H1 (cell line): Measurements from ENCODE around the gene ITPR1. TPM values are rescaled to one million over a fixed set of nuclear protein-coding genes. Genes with fewer than 3 reads are reported as not detected.

Experiments
- CTCF ChIA-PET: fragments of 300-600 bp; sonication (Branson Sonifier 250); formaldehyde crosslinking; loops from one replicate; lab custom pipeline; 2021; ENCODE audit not compliant: partially characterized antibody; lab: Charles Lee
- POLR2A ChIA-PET: fragments of 300-600 bp; sonication (Branson Sonifier 250); formaldehyde crosslinking; loops from one replicate; lab custom pipeline; 2021; ENCODE audit warnings: inconsistent platforms; ENCODE audit not compliant: partially characterized antibody; lab: Charles Lee
- DNase-seq, 2 experiments: peaks; one replicate each; pipeline versions ENCODE4 v3.0.0 to v3.0.0-alpha.2; 2010 to 2022; ENCODE audit warnings: low spot score in 2 of 2, low read depth in 1 of 2, mixed read lengths in 1 of 2
- FAIRE-seq: peaks from 2 replicates; lab custom pipeline; 2011; peaks lifted over from hg19 to GRCh38; lab: Jason Lieb, UNC
- H2AFZ ChIP-seq: 2 replicates; pipeline ENCODE4 v1.8.1; 2012; ENCODE audit warnings: low read length, inconsistent platforms
- H2AK5ac ChIP-seq: 2 replicates; pipeline ENCODE4 v1.6.1; 2013; ENCODE audit warnings: low read depth, low read length
- H2BK120ac ChIP-seq: replicated peaks from 2 replicates; pipeline ENCODE3; 2013; ENCODE audit warnings: low read depth, low read length, inconsistent platforms
- H2BK12ac ChIP-seq: 2 replicates; pipeline ENCODE4 v1.6.1; 2013; ENCODE audit warnings: low read depth, low read length
- H2BK15ac ChIP-seq: 2 replicates; pipeline ENCODE4 v1.6.1; 2013; ENCODE audit warnings: low read length
- H2BK20ac ChIP-seq: 2 replicates; pipeline ENCODE4 v1.6.1; 2013; ENCODE audit warnings: low read length
- H2BK5ac ChIP-seq: 2 replicates; pipeline ENCODE4 v1.6.1; 2013; ENCODE audit warnings: low read depth, low read length
- H3K14ac ChIP-seq: 2 replicates; pipeline ENCODE4 v1.6.1; 2013; ENCODE audit warnings: inconsistent platforms; ENCODE audit not compliant: insufficient read length
- H3K18ac ChIP-seq: 2 replicates; pipeline ENCODE4 v1.6.1; 2013; ENCODE audit warnings: low read length; ENCODE audit errors: extremely low read depth
- H3K23ac ChIP-seq: 2 replicates; pipeline ENCODE4 v1.6.1; 2013; ENCODE audit warnings: inconsistent platforms; ENCODE audit not compliant: insufficient read length
- H3K23me2 ChIP-seq: 2 replicates; pipeline ENCODE4 v1.6.1; 2013; ENCODE audit warnings: low read depth, low read length
- H3K27ac ChIP-seq: 2 replicates; pipeline ENCODE4 v1.6.1; 2011; ENCODE audit warnings: low read depth, low read length, inconsistent platforms
- H3K27me3 ChIP-seq, 4 experiments: replicated peaks in 1 of 4; 1 replicate in 1 of 4; 2 replicates in 3 of 4; pipeline versions ENCODE4 v1.6.1 to v1.8.1; 2011 to 2013; ENCODE audit warnings: low read length in 3 of 4, mild to moderate bottlenecking in 3 of 4, inconsistent platforms in 2 of 4, mixed read lengths in 2 of 4, moderate library complexity in 1 of 4; ENCODE audit not compliant: control insufficient read depth in 3 of 4, insufficient read depth in 3 of 4; ENCODE audit errors: extremely low read depth in 1 of 4
- H3K36me3 ChIP-seq, 4 experiments: 2 replicates each; pipeline versions ENCODE4 v1.6.1 to v1.8.1; 2011 to 2013; ENCODE audit warnings: mild to moderate bottlenecking in 4 of 4, low read length in 3 of 4, moderate library complexity in 2 of 4, control low read depth in 1 of 4, inconsistent platforms in 1 of 4; ENCODE audit not compliant: insufficient read depth in 4 of 4, control insufficient read depth in 2 of 4
- H3K4ac ChIP-seq: replicated peaks from 2 replicates; pipeline ENCODE3; 2013; ENCODE audit warnings: low read length, low read depth, mixed read lengths, inconsistent platforms; ENCODE audit not compliant: insufficient read length
- H3K4me1 ChIP-seq, 4 experiments: replicated peaks in 1 of 4; 1 replicate in 1 of 4; 2 replicates in 3 of 4; pipeline versions ENCODE4 v1.6.1 to v1.8.1; 2011 to 2013; ENCODE audit warnings: low read length in 3 of 4, inconsistent platforms in 2 of 4, mixed read lengths in 1 of 4; ENCODE audit not compliant: insufficient read depth in 4 of 4, control insufficient read depth in 3 of 4
- H3K4me2 ChIP-seq, 2 experiments: 2 replicates each; pipeline versions ENCODE4 v1.6.1 to v1.8.1; 2011 to 2013; ENCODE audit warnings: low read depth in 2 of 2, low read length in 2 of 2, control low read depth in 1 of 2, inconsistent platforms in 1 of 2, mild to moderate bottlenecking in 1 of 2; ENCODE audit not compliant: insufficient read depth in 1 of 2
- H3K4me3 ChIP-seq, 4 experiments: fragments of 200-600, 300-600 bp in 1 of 4; sonication (generic), shearing (Covaris generic), sonication (Bioruptor Twin) in 1 of 4; 2 replicates each; pipeline versions ENCODE4 v1.5.1 to v1.8.1; 2011 to 2016; ENCODE audit warnings: low read length in 4 of 4, low read depth in 3 of 4, control low read depth in 2 of 4, inconsistent platforms in 2 of 4, mild to moderate bottlenecking in 2 of 4, mixed read lengths in 1 of 4, moderate library complexity in 1 of 4; ENCODE audit not compliant: insufficient read depth in 2 of 4; ENCODE audit errors: extremely low read depth in 1 of 4
- H3K56ac ChIP-seq: replicated peaks from 2 replicates; pipeline ENCODE3; 2013; ENCODE audit warnings: low read depth, mild to moderate bottlenecking, mixed read lengths, low read length, inconsistent platforms; ENCODE audit not compliant: insufficient read length
- H3K79me1 ChIP-seq: 2 replicates; pipeline ENCODE4 v1.6.1; 2013; ENCODE audit warnings: low read depth, low read length, control low read depth
- H3K79me2 ChIP-seq, 2 experiments: 2 replicates each; pipeline versions ENCODE4 v1.6.1 to v1.8.1; 2012 to 2013; ENCODE audit warnings: low read length in 2 of 2, mild to moderate bottlenecking in 2 of 2, inconsistent platforms in 1 of 2; ENCODE audit not compliant: insufficient read depth in 2 of 2, control insufficient read depth in 1 of 2
- H3K9ac ChIP-seq, 4 experiments: replicated peaks in 1 of 4; 1 replicate in 1 of 4; 2 replicates in 3 of 4; pipeline versions ENCODE4 v1.6.1 to v1.8.1; 2011 to 2013; ENCODE audit warnings: low read depth in 3 of 4, low read length in 3 of 4, control low read depth in 2 of 4, mild to moderate bottlenecking in 2 of 4, moderate library complexity in 2 of 4, inconsistent platforms in 1 of 4; ENCODE audit errors: extremely low read depth in 1 of 4
- H3K9me3 ChIP-seq, 2 experiments: 2 replicates each; pipeline versions ENCODE4 v1.6.1 to v1.8.1; 2012 to 2013; ENCODE audit warnings: mild to moderate bottlenecking in 2 of 2, moderate library complexity in 2 of 2, control low read depth in 1 of 2, inconsistent platforms in 1 of 2, low read depth in 1 of 2, low read length in 1 of 2, mixed read lengths in 1 of 2; ENCODE audit not compliant: insufficient read depth in 2 of 2
- H4K20me1 ChIP-seq, 2 experiments: replicated peaks in 1 of 2; 2 replicates each; pipeline versions ENCODE3 to v1.8.1; 2011 to 2013; ENCODE audit warnings: inconsistent platforms in 2 of 2, low read length in 2 of 2, mild to moderate bottlenecking in 1 of 2; ENCODE audit not compliant: insufficient read depth in 2 of 2, control insufficient read depth in 1 of 2
- H4K5ac ChIP-seq: 2 replicates; pipeline ENCODE4 v1.6.1; 2013; ENCODE audit warnings: low read length, low read depth, mixed read lengths, inconsistent platforms; ENCODE audit not compliant: insufficient read length
- H4K8ac ChIP-seq: 2 replicates; pipeline ENCODE4 v1.8.0; 2013; ENCODE audit warnings: mild to moderate bottlenecking, moderate library complexity, low read length, inconsistent platforms; ENCODE audit not compliant: insufficient read depth; ENCODE audit errors: extremely low read depth
- H4K91ac ChIP-seq: replicated peaks from 2 replicates; pipeline ENCODE3; 2013; ENCODE audit warnings: low read length, mixed read lengths, inconsistent platforms; ENCODE audit not compliant: insufficient read length
- EP300 ChIP-seq, 2 experiments: IDR thresholded peaks; 1 replicate in 1 of 2; 2 replicates in 1 of 2; pipeline ENCODE4 v1.6.1; 2011 to 2012; ENCODE audit warnings: low read depth in 2 of 2, low read length in 2 of 2, mild to moderate bottlenecking in 2 of 2, borderline replicate concordance in 1 of 2, inconsistent platforms in 1 of 2, moderate library complexity in 1 of 2
- GTF2F1 ChIP-seq: IDR thresholded peaks from 2 replicates; pipeline ENCODE4 v1.6.1; 2012; ENCODE audit warnings: low read depth, low read length, improper control_type of control experiment, borderline replicate concordance
- WGBS, 2 experiments: shearing (Covaris generic) in 1 of 2; methylation state at CpG; one replicate each; pipeline versions ENCODE4 v1.1.6 to v1.1.7; 2013 to 2015; ENCODE audit warnings: low lambda C conversion rate in 2 of 2, mixed read lengths in 2 of 2, inconsistent platforms in 1 of 2, low coverage in 1 of 2, missing lambda C conversion rate in 1 of 2; ENCODE audit not compliant: insufficient replicate concordance in 2 of 2, insufficient coverage in 1 of 2, insufficient read length in 1 of 2; ENCODE audit errors: extremely low coverage in 1 of 2, missing lambda C conversion rate in 1 of 2; 5-methylcytosine and 5-hydroxymethylcytosine counted together
- polyA plus RNA-seq, 7 experiments: library from polyadenylated mRNA; depleted of rRNA in 3 of 7; stranded (reverse) in 5 of 7; unstranded in 2 of 7; fragments of >200 nt in 5 of 7; fragments of 200-250 nt in 2 of 7; gene quantifications; 1 replicate in 5 of 7; 2 replicates in 1 of 7; 4 replicates in 1 of 7; pipeline versions ENCODE4 v1.2.1 to v1.2.3, GENCODE V29; 2011 to 2013; ENCODE audit warnings: missing spikeins in 2 of 7, mixed read lengths in 2 of 7
- total RNA-seq: library from RNA; stranded (reverse); fragmentation: NEBNext Ultra II Directional; extraction: Animal tissue kit (Norgen Biotek cat#: 25700); gene quantifications from 2 replicates; pipeline ENCODE4 v1.2.1, GENCODE V29; 2021

Gene ITPR1
- total and polyA plus RNA-seq, 2 of the 8 experiments (the other 6 are each of a cell fraction or from before 2014, with no cell fraction given), result 2.5 to 16.3 TPM

DNA sequence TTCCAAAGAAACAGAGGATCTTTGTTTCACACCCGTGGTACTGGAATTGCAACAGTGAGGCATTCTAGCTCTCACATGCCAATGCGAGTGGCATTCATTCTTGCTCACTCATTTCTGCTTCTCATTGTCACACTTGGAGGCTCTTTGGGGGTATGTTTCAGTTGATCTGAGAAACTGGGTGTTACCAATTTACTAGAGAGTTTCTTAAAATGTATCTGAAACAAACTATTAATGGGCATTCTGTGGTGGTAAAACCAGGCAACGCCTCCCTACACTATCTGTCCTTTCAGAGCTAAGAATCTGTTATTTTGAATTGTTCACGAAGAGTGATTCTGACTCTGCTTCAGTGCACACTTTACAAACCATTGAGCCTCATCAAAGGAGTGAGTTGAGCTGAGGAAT lies 345.5 kb downstream of the ITPR1 start:
- no peaks in the 10 kb centered on the region for H3K79me2 ChIP-seq
- no peak overlapping the region for H4K5ac ChIP-seq
- POLR2A ChIA-PET, result no interaction called here
- no peak overlapping the region for H2AFZ ChIP-seq
- H2BK120ac ChIP-seq, result no peak overlapping the region
- no peak overlapping the region for H2BK5ac ChIP-seq
- H4K20me1 ChIP-seq, result no peaks in the 10 kb centered on the region
- no peak overlapping the region for H3K9ac ChIP-seq
- H3K23ac ChIP-seq, result no peak overlapping the region
- no peak overlapping the region for H3K56ac ChIP-seq
- H3K23me2 ChIP-seq, result no peaks in the 10 kb centered on the region
- CTCF ChIA-PET, result interaction anchor here (0.9 to 1.4 kb wide), 3 partner anchors 12 to 203 kb away, joined by 3 to 5 read pairs (median 3); no protein-coding TSS in a partner anchor
- no peak overlapping the region for H2AK5ac ChIP-seq
- no peaks in the 10 kb centered on the region for H3K9me3 ChIP-seq
- no peak overlapping the region for H3K18ac ChIP-seq
- no peak overlapping the region for H3K4ac ChIP-seq
- FAIRE-seq, result no peak
- no peak overlapping the region for H3K4me2 ChIP-seq
- no peak overlapping the region for H2BK15ac ChIP-seq
- no peak overlapping the region for H3K4me3 ChIP-seq
- no peak for DNase-seq
- H3K27me3 ChIP-seq, result no peaks in the 10 kb centered on the region
- H3K27ac ChIP-seq, result no peak overlapping the region
- H2BK12ac ChIP-seq, result no peak overlapping the region
- H3K79me1 ChIP-seq, result no peaks in the 10 kb centered on the region
- TF ChIP-seq GTF2F1, result no peak
- no peak for TF ChIP-seq EP300 (IDR thresholded peaks at IDR 0.05; ENCODE audit: borderline replicate concordance in 1 of 2, low read depth in 2 of 2, low read length in 2 of 2)
- 84% methylated on average over 4 of the region's 4 CpGs; no CpG with 5 or more reads in 1 of the 2 experiments for WGBS, 2 experiments
- H4K91ac ChIP-seq, result no peak overlapping the region
- H3K14ac ChIP-seq, result no peak overlapping the region
- H3K4me1 ChIP-seq, result no peaks in the 10 kb centered on the region
- no peak overlapping the region for H2BK20ac ChIP-seq
- no peak overlapping the region for H4K8ac ChIP-seq
- H3K36me3 ChIP-seq, result no peaks in the 10 kb centered on the region
